ENCODE data around the gene XRCC1. TPM values are rescaled to one million over a fixed set of nuclear protein-coding genes. Genes with fewer than 3 reads are reported as not detected.

The XRCC1 gene
- total and polyA plus RNA-seq, 9 of the 15 experiments (the other 6 are each of a cell fraction or from before 2014, with no cell fraction given): 1.5 to 36.9 (median 24.9) TPM

GRCh38 chr19:43619262-43620060 is 44.1 kb upstream of the XRCC1 start, which contains the start of gene ZNF428 (continued):
- TF ChIP-seq KLF1 (tag; IDR thresholded peaks at IDR 0.05) (no peak; the same call in 1 of the 2 replicates), GATAD2B (IDR thresholded peaks at IDR 0.05; ENCODE audit: borderline replicate concordance) (0 out of 2 replicates have a peak, but pooled peaks have one; percentile 46), ATF1 (CRISPR knock-in tag; IDR thresholded peaks at IDR 0.05) (0 out of 2 replicates have a peak, but pooled peaks have one; percentile 33), ATF1 (tag; IDR thresholded peaks at IDR 0.05) (peak; percentile 81), NELFE (IDR thresholded peaks at IDR 0.05; ENCODE audit: insufficient read depth, insufficient read length) (no peak), ZNF282 (CRISPR knock-in tag; IDR thresholded peaks at IDR 0.05) (peak; percentile 89), XRCC5 (IDR thresholded peaks at IDR 0.05; ENCODE audit: low read depth, low read length) (no peak; the same call in 1 of the 2 replicates), U2AF1 (optimal IDR thresholded peaks at IDR 0.05; ENCODE audit: low read depth, low read length) (peak; percentile 25), ZNF764 (CRISPR knock-in tag; IDR thresholded peaks at IDR 0.05; ENCODE audit: low read depth) (peak; percentile 3; the same call in 1 of the 2 replicates), ZNF124 (CRISPR knock-in tag; IDR thresholded peaks at IDR 0.05) (no peak), MYNN (IDR thresholded peaks at IDR 0.05) (peak; percentile 81; the same call in 1 of the 2 replicates), MYNN (CRISPR knock-in tag; IDR thresholded peaks at IDR 0.05) (peak; percentile 72; the same call in 1 of the 2 replicates), ZNF695 (CRISPR knock-in tag; IDR thresholded peaks at IDR 0.05) (no peak), ERF (CRISPR knock-in tag; IDR thresholded peaks at IDR 0.05) (peak; percentile 70; the same call in 1 of the 2 replicates), ESRRA (IDR thresholded peaks at IDR 0.05; ENCODE audit: borderline replicate concordance, low read depth) (0 out of 2 replicates have a peak, but pooled peaks have one; percentile 32), CREB3L1 (IDR thresholded peaks at IDR 0.05; ENCODE audit: borderline replicate concordance, low read depth) (no peak)
- TF ChIP-seq, protein P1, sequence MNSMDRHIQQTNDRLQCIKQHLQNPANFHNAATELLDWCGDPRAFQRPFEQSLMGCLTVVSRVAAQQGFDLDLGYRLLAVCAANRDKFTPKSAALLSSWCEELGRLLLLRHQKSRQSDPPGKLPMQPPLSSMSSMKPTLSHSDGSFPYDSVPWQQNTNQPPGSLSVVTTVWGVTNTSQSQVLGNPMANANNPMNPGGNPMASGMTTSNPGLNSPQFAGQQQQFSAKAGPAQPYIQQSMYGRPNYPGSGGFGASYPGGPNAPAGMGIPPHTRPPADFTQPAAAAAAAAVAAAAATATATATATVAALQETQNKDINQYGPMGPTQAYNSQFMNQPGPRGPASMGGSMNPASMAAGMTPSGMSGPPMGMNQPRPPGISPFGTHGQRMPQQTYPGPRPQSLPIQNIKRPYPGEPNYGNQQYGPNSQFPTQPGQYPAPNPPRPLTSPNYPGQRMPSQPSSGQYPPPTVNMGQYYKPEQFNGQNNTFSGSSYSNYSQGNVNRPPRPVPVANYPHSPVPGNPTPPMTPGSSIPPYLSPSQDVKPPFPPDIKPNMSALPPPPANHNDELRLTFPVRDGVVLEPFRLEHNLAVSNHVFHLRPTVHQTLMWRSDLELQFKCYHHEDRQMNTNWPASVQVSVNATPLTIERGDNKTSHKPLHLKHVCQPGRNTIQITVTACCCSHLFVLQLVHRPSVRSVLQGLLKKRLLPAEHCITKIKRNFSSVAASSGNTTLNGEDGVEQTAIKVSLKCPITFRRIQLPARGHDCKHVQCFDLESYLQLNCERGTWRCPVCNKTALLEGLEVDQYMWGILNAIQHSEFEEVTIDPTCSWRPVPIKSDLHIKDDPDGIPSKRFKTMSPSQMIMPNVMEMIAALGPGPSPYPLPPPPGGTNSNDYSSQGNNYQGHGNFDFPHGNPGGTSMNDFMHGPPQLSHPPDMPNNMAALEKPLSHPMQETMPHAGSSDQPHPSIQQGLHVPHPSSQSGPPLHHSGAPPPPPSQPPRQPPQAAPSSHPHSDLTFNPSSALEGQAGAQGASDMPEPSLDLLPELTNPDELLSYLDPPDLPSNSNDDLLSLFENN (IDR thresholded peaks at IDR 0.05; ENCODE audit: low read depth in 2 of 2, low read length in 2 of 2): no peak
- TF ChIP-seq, protein P2, sequence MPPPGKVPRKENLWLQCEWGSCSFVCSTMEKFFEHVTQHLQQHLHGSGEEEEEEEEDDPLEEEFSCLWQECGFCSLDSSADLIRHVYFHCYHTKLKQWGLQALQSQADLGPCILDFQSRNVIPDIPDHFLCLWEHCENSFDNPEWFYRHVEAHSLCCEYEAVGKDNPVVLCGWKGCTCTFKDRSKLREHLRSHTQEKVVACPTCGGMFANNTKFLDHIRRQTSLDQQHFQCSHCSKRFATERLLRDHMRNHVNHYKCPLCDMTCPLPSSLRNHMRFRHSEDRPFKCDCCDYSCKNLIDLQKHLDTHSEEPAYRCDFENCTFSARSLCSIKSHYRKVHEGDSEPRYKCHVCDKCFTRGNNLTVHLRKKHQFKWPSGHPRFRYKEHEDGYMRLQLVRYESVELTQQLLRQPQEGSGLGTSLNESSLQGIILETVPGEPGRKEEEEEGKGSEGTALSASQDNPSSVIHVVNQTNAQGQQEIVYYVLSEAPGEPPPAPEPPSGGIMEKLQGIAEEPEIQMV (tag; conservative IDR thresholded peaks at IDR 0.05; ENCODE audit: low read depth): peak; percentile 65; the same call in 1 of the 2 replicates
- TF ChIP-seq, protein P3, sequence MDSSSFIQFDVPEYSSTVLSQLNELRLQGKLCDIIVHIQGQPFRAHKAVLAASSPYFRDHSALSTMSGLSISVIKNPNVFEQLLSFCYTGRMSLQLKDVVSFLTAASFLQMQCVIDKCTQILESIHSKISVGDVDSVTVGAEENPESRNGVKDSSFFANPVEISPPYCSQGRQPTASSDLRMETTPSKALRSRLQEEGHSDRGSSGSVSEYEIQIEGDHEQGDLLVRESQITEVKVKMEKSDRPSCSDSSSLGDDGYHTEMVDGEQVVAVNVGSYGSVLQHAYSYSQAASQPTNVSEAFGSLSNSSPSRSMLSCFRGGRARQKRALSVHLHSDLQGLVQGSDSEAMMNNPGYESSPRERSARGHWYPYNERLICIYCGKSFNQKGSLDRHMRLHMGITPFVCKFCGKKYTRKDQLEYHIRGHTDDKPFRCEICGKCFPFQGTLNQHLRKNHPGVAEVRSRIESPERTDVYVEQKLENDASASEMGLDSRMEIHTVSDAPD (CRISPR knock-in tag; IDR thresholded peaks at IDR 0.05): no peak
- TF ChIP-seq, protein P4, sequence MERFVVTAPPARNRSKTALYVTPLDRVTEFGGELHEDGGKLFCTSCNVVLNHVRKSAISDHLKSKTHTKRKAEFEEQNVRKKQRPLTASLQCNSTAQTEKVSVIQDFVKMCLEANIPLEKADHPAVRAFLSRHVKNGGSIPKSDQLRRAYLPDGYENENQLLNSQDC (CRISPR knock-in tag; IDR thresholded peaks at IDR 0.05): peak; percentile 49; the same call in 1 of the 2 replicates
